NCI-H2196 treated with DMSO at 0.1 percent for 48 hours (cell line): ENCODE data around the gene FAM174B.

ENCODE experiments used
- DNase-seq: peaks from one replicate; lab custom pipeline; 2025; ENCODE audit not compliant: unreplicated experiment; lab: John Stamatoyannopoulos, UW

Gene FAM174B

GRCh38 chr15:92655178-92655995 lies at the start of gene FAM174B:
TSS of gene FAM174B (minus strand) at chr15:92655775.
- DNase-seq: no peak

GRCh38 chr15:92696096-92696495 lies 40.5 kb upstream of the FAM174B start:
- DNase-seq: no peak

GRCh38 chr15:92693691-92694331 lies 38.2 kb upstream of the FAM174B start:
- no peak for DNase-seq

DNA sequence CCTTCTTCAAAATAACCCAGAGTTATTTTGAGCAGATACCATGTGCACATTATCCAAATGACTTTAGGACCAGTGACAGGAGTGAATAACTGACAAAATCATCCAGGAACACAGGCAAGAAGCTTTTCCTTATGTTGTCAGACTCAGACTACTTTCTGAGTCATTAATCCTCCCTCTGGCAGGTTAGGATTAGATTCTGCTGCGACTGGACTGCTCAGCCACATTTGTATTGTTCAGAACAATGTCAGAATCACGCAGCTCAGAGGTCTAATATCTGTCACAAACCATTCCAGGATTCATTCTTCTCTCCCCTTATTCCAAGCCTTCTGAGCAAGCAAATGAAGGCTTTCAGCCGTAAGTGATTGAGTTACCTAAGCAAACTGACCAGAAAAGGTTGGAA lies 34.8 kb upstream of the FAM174B start:
- DNase-seq: no peak

GRCh38 chr15:92687746-92688145 lies 32.2 kb upstream of the FAM174B start:
- no peak for DNase-seq

DNA sequence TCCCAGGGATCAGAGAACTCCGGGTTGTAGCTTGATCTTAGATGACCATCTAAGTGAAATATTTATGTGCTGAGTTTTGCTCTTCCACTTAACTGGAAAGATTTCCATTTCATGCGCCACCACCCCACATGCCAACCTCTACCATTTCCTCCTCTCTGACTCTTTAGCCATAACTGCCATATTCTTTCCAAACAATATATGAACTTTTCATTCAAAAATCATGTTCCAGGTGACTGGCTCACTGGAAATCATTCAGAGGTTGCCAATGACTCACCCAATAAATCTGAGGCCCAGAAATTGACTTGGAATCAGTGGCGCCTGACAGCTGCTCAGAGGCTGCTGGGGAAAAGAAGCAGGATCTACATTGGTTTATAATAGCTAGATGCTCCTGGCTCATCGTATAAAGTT lies 31.6 kb upstream of the FAM174B start:
- DNase-seq: no peak

DNA sequence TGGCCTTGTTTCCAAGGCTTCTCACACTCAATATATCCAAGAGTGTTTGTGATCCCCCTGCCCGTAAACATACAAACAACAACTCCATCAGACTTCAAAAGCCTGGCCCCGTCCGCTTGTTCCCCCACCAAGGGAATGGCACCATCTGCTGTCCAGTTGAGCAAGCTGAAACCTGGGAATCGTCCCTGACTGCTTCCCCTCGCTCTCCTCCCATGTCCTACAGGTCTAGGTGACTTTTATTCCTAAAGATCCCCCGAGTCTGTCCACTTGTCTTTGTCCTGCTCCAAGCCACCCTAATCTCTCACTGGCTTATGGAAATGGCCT lies 27.9 kb upstream of the FAM174B start:
- DNase-seq: no peak

DNA sequence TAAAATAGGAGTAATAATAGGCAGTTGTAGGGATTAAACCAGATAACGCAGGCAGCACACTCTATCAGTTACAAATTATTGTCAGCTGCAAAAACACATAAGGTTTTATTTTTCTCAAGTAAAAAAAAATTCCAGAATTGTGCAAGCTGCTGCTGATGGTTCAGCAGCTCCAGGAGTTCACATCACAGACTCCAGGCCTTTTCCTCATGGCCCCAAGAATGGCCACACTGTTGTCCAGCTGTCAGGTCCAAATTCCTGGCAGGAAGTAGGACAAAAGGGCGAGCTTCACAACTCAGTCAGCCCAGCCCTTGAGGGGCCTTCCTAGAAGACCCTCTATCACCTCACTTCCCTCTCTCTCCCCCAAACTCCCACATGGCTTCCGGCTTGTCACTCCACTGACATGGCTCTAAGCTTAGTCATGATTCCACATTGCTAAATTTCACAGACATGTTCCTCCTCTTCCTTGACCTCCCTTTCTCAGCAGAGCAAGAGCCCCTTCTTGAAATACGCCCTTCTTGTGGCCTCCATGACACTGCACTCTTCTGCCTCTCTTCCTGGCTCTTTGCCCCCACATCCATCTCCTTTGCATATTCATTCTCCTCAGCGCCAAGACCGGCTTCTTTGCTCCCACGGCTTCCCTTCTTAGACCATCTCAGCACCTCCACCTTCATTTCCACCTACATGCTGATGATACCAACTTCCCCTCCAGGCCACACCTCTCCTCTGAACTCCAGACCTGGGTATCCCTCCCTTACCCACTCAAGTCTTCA lies 27.4 kb upstream of the FAM174B start:
- no peak for DNase-seq

DNA sequence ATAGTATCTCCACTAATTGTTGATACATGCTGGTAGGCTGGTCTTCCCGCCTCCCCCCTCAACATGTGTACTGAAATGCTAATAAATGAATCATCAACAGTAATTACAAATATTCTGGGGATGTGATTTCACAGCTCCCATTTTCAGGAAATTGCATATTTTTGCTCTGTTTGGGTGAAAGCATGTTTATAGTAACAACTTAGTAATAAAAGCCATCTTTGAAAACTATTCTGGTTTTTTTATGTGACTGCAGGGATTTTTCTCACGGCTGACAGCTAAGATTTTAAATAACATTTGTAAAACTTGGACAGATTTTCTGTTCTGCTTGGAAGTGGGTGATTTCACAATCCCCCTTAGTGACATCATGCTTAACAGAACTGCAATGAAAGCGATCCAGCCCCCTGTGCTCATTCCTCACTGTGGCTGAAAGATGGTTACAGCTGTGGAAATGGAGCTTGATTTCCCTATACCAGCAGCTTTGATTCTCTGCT lies 25.6 kb upstream of the FAM174B start:
- DNase-seq: no peak

GRCh38 chr15:92677999-92678398 lies 22.4 kb upstream of the FAM174B start:
- no peak for DNase-seq

GRCh38 chr15:92676561-92676960 lies 21.0 kb upstream of the FAM174B start:
- no peak for DNase-seq

DNA sequence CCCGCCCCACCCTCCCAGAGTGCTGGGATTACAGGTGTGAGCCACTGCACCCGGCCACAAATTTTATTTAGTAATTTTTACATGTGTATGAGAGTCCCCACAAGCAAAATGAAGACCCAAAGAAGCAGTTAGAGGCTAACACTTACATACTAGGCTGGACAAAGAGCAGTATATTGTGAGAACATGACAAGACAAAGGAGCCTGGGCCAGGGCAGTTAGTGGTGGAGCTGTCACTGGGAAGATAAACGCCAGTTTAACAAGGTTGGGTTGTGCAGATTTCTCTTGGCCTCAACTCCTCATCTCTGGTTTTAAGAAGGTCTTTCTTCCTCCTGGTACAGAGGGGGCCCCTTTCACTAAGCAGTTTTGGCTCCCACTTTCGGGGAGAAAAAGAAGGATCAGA lies 19.9 kb upstream of the FAM174B start:
- DNase-seq: no peak

GRCh38 chr15:92674347-92674746 lies 18.8 kb upstream of the FAM174B start:
- no peak for DNase-seq

DNA sequence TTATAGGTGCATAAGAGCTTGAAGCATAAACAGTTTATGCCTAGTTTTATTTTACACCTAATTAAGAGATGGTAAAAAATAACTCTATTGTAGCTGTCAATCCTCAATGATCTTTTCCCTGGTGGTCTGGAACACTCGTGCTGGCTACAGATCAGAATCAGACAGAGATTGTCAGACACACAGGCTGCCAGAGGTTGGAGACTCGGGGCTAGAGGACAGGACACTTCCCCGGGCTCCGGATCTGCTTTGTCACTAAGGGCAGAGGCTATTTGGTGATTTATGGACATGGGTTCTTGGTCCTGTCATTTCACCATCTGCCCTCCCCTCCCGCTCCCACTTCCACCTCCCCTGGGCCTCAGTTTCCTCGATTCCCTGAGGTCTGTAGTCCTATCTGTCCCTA lies 16.5 kb upstream of the FAM174B start:
- DNase-seq: no peak

GRCh38 chr15:92671406-92671805 lies 15.8 kb upstream of the FAM174B start:
- DNase-seq: no peak

- no peak for DNase-seq
These were observed 15.0 kb upstream of the FAM174B start for GRCh38 chr15:92670621-92671020.

DNA sequence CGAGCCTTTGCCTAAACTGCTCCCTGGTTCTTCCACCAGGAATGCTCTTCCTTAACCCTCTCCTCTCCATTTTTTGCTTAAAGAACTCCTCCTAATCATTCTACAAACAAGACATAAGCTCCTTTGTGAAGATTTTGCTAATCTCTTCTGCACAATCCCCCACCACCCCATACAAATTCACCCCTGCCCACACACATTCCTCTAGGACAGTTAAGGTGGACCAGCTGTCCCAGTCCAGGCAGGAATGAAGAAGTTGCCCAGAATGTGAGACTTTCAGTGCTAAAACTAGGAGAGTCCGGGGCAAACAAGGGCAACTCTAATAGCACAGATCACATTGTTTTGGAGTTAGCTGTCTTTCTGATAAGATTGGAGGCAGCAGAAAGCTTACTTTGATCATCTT lies 13.9 kb upstream of the FAM174B start:
- no peak for DNase-seq

DNA sequence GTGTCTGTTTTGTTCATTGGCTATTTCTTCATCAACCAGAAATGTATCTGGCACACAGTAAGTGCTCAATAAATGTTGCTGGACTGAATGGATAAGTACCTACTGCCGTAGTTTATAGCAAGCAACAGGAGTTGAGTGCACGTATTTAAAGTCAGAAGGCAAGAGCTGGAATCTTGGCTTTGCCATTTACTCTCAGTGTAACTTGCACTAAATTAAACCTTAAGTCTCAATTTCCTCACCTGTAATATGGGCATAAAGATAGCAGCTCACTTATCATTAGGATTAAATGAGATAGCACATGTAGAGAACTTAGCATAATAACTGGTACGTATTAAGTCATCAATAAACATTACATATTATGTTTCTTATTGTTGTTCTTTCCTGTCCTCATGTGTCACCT lies 13.0 kb upstream of the FAM174B start:
- no peak for DNase-seq

DNA sequence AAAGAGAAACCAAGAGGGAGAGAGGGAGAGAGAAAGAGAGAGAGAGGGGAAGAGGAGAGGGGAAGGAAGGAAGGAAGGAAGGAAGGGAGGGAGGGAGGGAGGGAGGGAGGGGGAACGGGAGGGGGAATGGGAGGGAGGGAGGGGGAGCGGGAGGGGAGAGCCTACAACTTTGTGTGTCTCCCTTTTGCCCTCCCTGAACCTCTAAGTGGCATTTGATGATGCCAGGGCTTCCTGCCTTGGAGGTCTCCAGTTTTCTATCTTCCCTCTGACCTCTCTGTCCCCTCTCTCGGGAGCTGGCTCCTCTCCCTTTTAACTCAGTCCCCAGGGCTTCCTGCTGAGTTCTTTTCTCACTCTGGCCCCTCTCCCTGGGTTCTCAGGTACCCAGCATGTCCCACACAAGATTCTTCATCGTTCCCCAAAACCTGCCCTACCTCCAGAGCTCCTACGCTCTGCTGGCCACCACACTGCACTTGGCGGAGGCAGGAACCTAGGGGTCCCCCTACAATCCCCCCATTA lies 12.5 kb upstream of the FAM174B start:
- DNase-seq: no peak

GRCh38 chr15:92667287-92667904 lies 11.8 kb upstream of the FAM174B start:
- peak; percentile 22 for DNase-seq

- no peak for DNase-seq
These were observed 11.2 kb upstream of the FAM174B start for GRCh38 chr15:92666780-92667179.
